ENCODE data around the gene ZFP36L1. TPM values are rescaled to one million over a fixed set of nuclear protein-coding genes. Genes with fewer than 3 reads are reported as not detected.

The ZFP36L1 gene
- total and polyA plus RNA-seq, 8 donors, result 44.4 to 655 (median 131) TPM

GRCh38 chr14:68798621-68799020, 5.8 kb upstream of the ZFP36L1 start:
- TF ChIP-seq EP300 (IDR thresholded peaks at IDR 0.05), result no peak
- TF ChIP-seq POLR2A (IDR thresholded peaks at IDR 0.05), result no peak
- TF ChIP-seq POLR2AphosphoS5 (IDR thresholded peaks at IDR 0.05), result no peak
- TF ChIP-seq CTCF (IDR thresholded peaks at IDR 0.05), result no peak
- Histone ChIP-seq H3K27ac (no peak overlapping the region), H3K9me3 (peaks cover 0 to 7% (median 1%) of the 10 kb centered on the region in 4 donors), H3K4me1 (peaks cover 0 to 23% (median 12%) of the 10 kb centered on the region in 4 donors), H3K4me3 (no peak overlapping the region), H3K36me3 (no peaks in the 10 kb centered on the region), H3K27me3 (no peaks in the 10 kb centered on the region)
- intact Hi-C loops (cut with DNase I; ENCODE audit: low total_unique reads), result no loop called here
- DNase-seq, result no peak

- intact Hi-C loops (cut with DNase I; ENCODE audit: low total_unique reads), result no loop called here
- no peak overlapping the region for H3K4me3 ChIP-seq
- H3K27ac ChIP-seq, result peak overlapping the region in 4 of 5 donors; percentile 98 to 100 (median 100)
- TF ChIP-seq POLR2A (IDR thresholded peaks at IDR 0.05), result no peak
- no peak for TF ChIP-seq POLR2AphosphoS5 (IDR thresholded peaks at IDR 0.05)
- no peak for TF ChIP-seq EP300 (IDR thresholded peaks at IDR 0.05)
- TF ChIP-seq CTCF (IDR thresholded peaks at IDR 0.05), result no peak
- WGBS, 5 donors, result 81 to 87% (median 84%) methylated on average over 7 of the region's 7 CpGs
- H3K4me1 ChIP-seq, result peaks cover 0 to 23% (median 12%) of the 10 kb centered on the region in 4 donors
- peaks cover 0 to 3% (median 0%) of the 10 kb centered on the region in 4 donors for H3K36me3 ChIP-seq
- no peaks in the 10 kb centered on the region for H3K27me3 ChIP-seq
- H3K9me3 ChIP-seq, result peaks cover 0 to 7% (median 1%) of the 10 kb centered on the region in 4 donors
- peak; percentile 19 to 24 for DNase-seq
Observed at GRCh38 chr14:68797121-68797670, 4.3 kb upstream of the ZFP36L1 start.

- intact Hi-C loops (cut with DNase I; ENCODE audit: low total_unique reads), result no loop called here
- Histone ChIP-seq H3K27me3 (no peaks in the 10 kb centered on the region), H3K36me3 (peaks cover 0 to 9% (median 2%) of the 10 kb centered on the region in 4 donors), H3K4me1 (peaks cover 0 to 23% (median 12%) of the 10 kb centered on the region in 4 donors), H3K4me3 (peak overlapping the region; percentile 81 to 92 (median 90)), H3K9me3 (peaks cover 0 to 4% (median under 1%) of the 10 kb centered on the region in 4 donors), H3K27ac (peak overlapping the region; percentile 94 to 100 (median 100))
- peak in 1 of 2 donors; percentile 4 for DNase-seq
- TF ChIP-seq POLR2A (IDR thresholded peaks at IDR 0.05) (no peak), EP300 (IDR thresholded peaks at IDR 0.05) (no peak), CTCF (IDR thresholded peaks at IDR 0.05) (no peak), POLR2AphosphoS5 (IDR thresholded peaks at IDR 0.05) (no peak)
- WGBS, 5 donors, result 50 to 63% (median 54%) methylated on average over 5 of the region's 5 CpGs
Observed at GRCh38 chr14:68796418-68797101, 3.7 kb upstream of the ZFP36L1 start.

- TF ChIP-seq CTCF (IDR thresholded peaks at IDR 0.05) (peak in 6 of 7 experiments; percentile 88 to 98 (median 93)), POLR2AphosphoS5 (IDR thresholded peaks at IDR 0.05) (peak; percentile 90 to 94 (median 90)), EP300 (IDR thresholded peaks at IDR 0.05) (peak; percentile 43), POLR2A (IDR thresholded peaks at IDR 0.05) (peak in 2 of 4 donors; percentile 47 to 62)
- peaks cover under 1 to 17% (median 6%) of the 10 kb centered on the region in 4 donors for H3K36me3 ChIP-seq
- DNase-seq, result peak; percentile 85 to 95
- H3K9me3 ChIP-seq, result no peaks in the 10 kb centered on the region
- H3K4me1 ChIP-seq, result peaks cover 0 to 23% (median 12%) of the 10 kb centered on the region in 4 donors
- H3K27me3 ChIP-seq, result no peaks in the 10 kb centered on the region
- intact Hi-C loops (cut with DNase I; ENCODE audit: low total_unique reads), result no loop called here
- H3K27ac ChIP-seq, result peak overlapping the region; percentile 94 to 100 (median 100)
- peak overlapping the region; percentile 81 to 92 (median 90) for H3K4me3 ChIP-seq
- WGBS, 5 donors, result 0 to 1% (median 1%) methylated on average over 45 to 70 of the region's 70 CpGs
Observed at GRCh38 chr14:68795597-68796417, 2.9 kb upstream of the ZFP36L1 start.

All from stomach (tissue), 9 donors.